Heart right ventricle (tissue), 16 donors: ENCODE results near the gene TGFBR1. TPM values are rescaled to one million over a fixed set of nuclear protein-coding genes. Genes with fewer than 3 reads are reported as not detected.

Experiments used
- ATAC-seq, 8 donors: fragments of 200-7000 bp; cut with Tn5 transposase; one replicate each; pipeline ENCODE4 v1.9.1; 2020; ENCODE audit warnings: mild to moderate bottlenecking in 8 of 8, moderate library complexity in 8 of 8, moderate number of reproducible peaks in 1 of 8
- DNase-seq, 2 donors: peaks; one replicate each; pipeline ENCODE4 v3.0.0-alpha.2; 2020
- H3K27ac ChIP-seq, 10 donors: fragments of 200-600 bp; sonication (generic) in 2 of 10; one replicate each; pipeline versions ENCODE4 v1.5.0 to v1.8.0; 2020 to 2022; ENCODE audit warnings: mild to moderate bottlenecking in 3 of 10
- H3K27me3 ChIP-seq, 7 donors: fragments of 200-600 bp; one replicate each; pipeline ENCODE4 v1.8.0; 2021 to 2022; ENCODE audit warnings: mild to moderate bottlenecking in 2 of 7
- H3K36me3 ChIP-seq, 9 donors: fragments of 200-600 bp; sonication (generic) in 1 of 9; one replicate each; pipeline versions ENCODE4 v1.5.0 to v1.8.0; 2020 to 2022; ENCODE audit warnings: mild to moderate bottlenecking in 2 of 9
- H3K4me1 ChIP-seq, 9 donors: fragments of 200-600 bp; sonication (generic) in 1 of 9; one replicate each; pipeline versions ENCODE4 v1.5.0 to v1.8.0; 2020 to 2022; ENCODE audit warnings: mild to moderate bottlenecking in 4 of 9
- H3K4me3 ChIP-seq, 10 donors: fragments of 200-600 bp; sonication (generic) in 2 of 10; one replicate each; pipeline versions ENCODE4 v1.5.0 to v1.8.0; 2020 to 2022; ENCODE audit warnings: mild to moderate bottlenecking in 7 of 10, moderate library complexity in 2 of 10
- H3K9me3 ChIP-seq, 11 donors: fragments of 200-600 bp in 10 of 11; sonication (generic) in 2 of 11; one replicate each; pipeline versions ENCODE4 v1.5.0 to v1.8.0; 2013 to 2022; ENCODE audit warnings: mild to moderate bottlenecking in 2 of 11, control low read depth in 1 of 11, moderate library complexity in 1 of 11
- CTCF ChIP-seq, 9 donors: fragments of 200-600 bp; sonication (generic) in 2 of 9; IDR thresholded peaks; one replicate each; pipeline versions ENCODE4 v1.5.0 to v1.8.0; 2021 to 2022; ENCODE audit warnings: antibody characterized with exemption in 9 of 9, mild to moderate bottlenecking in 5 of 9, moderate library complexity in 1 of 9
- WGBS, 2 donors: extraction: QIAGEN DNeasy Blood & Tissue Kit; methylation state at CpG; one replicate each; pipeline ENCODE4 v1.1.7; 2013; ENCODE audit warnings: inconsistent platforms in 1 of 2; 5-methylcytosine and 5-hydroxymethylcytosine counted together
- intact Hi-C, 10 donors: fragments of 100-400 bp; cut with DNase I; formaldehyde crosslinking; loops; one replicate each; pipeline versions ENCODE4 v1.11.1 to v1.14.2; 2022
- polyA plus RNA-seq, 2 donors: library from polyadenylated mRNA; stranded (reverse); fragments of 200-250 nt; gene quantifications; one replicate each; pipeline ENCODE4 v1.2.3, GENCODE V29; 2013
- total RNA-seq, 10 donors: library from RNA; stranded (reverse); fragmentation: NEBNext Ultra II Directional in 3 of 10; extraction: Animal tissue kit (Norgen Biotek cat#: 25700) in 3 of 10; gene quantifications; one replicate each; pipeline versions ENCODE4 v1.2.1 to v1.2.4, GENCODE V29; 2021 to 2023
- donor health status: Arrhythmogenic right ventricular cardiomyopathy.
- donor health status: ischemic (EF 13 %, LVEDD 7.1; RV severe dilation, severe dysfunction).
- donor health status: healthy with polysubstance abuse.
- donor health status: DM: no; HTN: yes; CAD: no.
- donor health status: DM: no; HTN: no; CAD: no.
- donor health status: ischemic (EF 25% LVEDD 6.9; RV normal size, moderate dysfunction).
- donor health status: ischemic (EF 25% LVEDD 5.7; RV mildly dilated, moderate dysfunction).
- donor health status: healthy.
- donor health status: DM: yes; HTN: yes; CAD: no.
- donor health status: Ischemic cardiomyopathy.
- donor health status: ischemic (EF 35%, LVEDD 5.7; RV mildly dilated, moderate dysfunction).
- donor health status: nonischemic (EF 11% LVEDD 7.7; RV severe dilation, severe dysfunction).
- donor health status: DM: yes; HTN: yes; CAD: no.
- donor health status: PGD.
- donor health status: ischemic (EF 29% LVEDD 5.4; RV normal size, mild dysfunction).
- donor health status: nonischemic (EF 23%, LVEDD 6.1; RV moderate dilation, normal function).

The TGFBR1 gene
- total and polyA plus RNA-seq, 12 donors = 4.9 to 25.4 (median 13.5) TPM

- Histone ChIP-seq H3K4me3 (no peak overlapping the region), H3K36me3 (no peaks in the 10 kb centered on the region), H3K27ac (no peak overlapping the region), H3K27me3 (no peaks in the 10 kb centered on the region), H3K4me1 (peaks cover 0 to 22% (median 9%) of the 10 kb centered on the region in 9 donors), H3K9me3 (no peaks in the 10 kb centered on the region)
- no peak for DNase-seq
- whole genome bisulfite sequencing, 2 donors = 87 to 90% methylated on average over 3 of the region's 3 CpGs
- no peak for TF ChIP-seq CTCF (IDR thresholded peaks at IDR 0.05)
- intact Hi-C loops = loop anchor here in 9 of 10 donors (5.0 to 10.0 kb wide), 9 partner anchors 39 to 1411 kb away; partner anchors contain the start of genes ALG2 (in 1 of the 9) and SEC61B (in 1 of the 9)
- no peak for ATAC-seq
Measured at GRCh38 chr9:99183616-99184015, 78.7 kb downstream of the TGFBR1 start.

- H3K27me3 ChIP-seq = no peaks in the 10 kb centered on the region
- H3K27ac ChIP-seq = peak overlapping the region in 1 of 10 donors; percentile 48
- intact Hi-C loops = loop anchor here in 9 of 10 donors (5.0 to 10.0 kb wide), 9 partner anchors 38 to 1411 kb away; partner anchors contain the start of genes ALG2 (in 1 of the 9) and SEC61B (in 1 of the 9)
- no peaks in the 10 kb centered on the region for H3K36me3 ChIP-seq
- H3K4me3 ChIP-seq = no peak overlapping the region
- DNase-seq (peak in 1 of 2 donors; percentile 24), ATAC-seq (peak in 6 of 8 donors; percentile 15 to 41 (median 23))
- 45 to 66% methylated on average over 10 of the region's 10 CpGs for WGBS, 2 donors
- no peaks in the 10 kb centered on the region for H3K9me3 ChIP-seq
- no peak for TF ChIP-seq CTCF (IDR thresholded peaks at IDR 0.05)
- H3K4me1 ChIP-seq = peaks cover 0 to 22% (median 9%) of the 10 kb centered on the region in 9 donors
Measured at GRCh38 chr9:99184110-99184474, 79.2 kb downstream of the TGFBR1 start.

GRCh38 chr9:99184475-99185347 lies 79.8 kb downstream of the TGFBR1 start:
- ATAC-seq = peak; percentile 79 to 95 (median 92)
- 30 to 33% methylated on average over 29 of the region's 29 CpGs for WGBS, 2 donors
- no peaks in the 10 kb centered on the region for H3K36me3 ChIP-seq
- TF ChIP-seq CTCF (IDR thresholded peaks at IDR 0.05) = peak; percentile 91 to 97 (median 96)
- no peaks in the 10 kb centered on the region for H3K27me3 ChIP-seq
- peak; percentile 81 to 89 for DNase-seq
- intact Hi-C loops = loop anchor here in 9 of 10 donors (5.0 to 10.0 kb wide), 9 partner anchors 38 to 1410 kb away; partner anchors contain the start of genes ALG2 (in 1 of the 9) and SEC61B (in 1 of the 9)
- no peaks in the 10 kb centered on the region for H3K9me3 ChIP-seq
- peak overlapping the region in 8 of 10 donors; percentile 9 to 46 (median 34) for H3K4me3 ChIP-seq
- peak overlapping the region in 6 of 10 donors; percentile 0 to 54 (median 43) for H3K27ac ChIP-seq
- peaks cover 0 to 22% (median 9%) of the 10 kb centered on the region in 9 donors for H3K4me1 ChIP-seq

GRCh38 chr9:99185348-99185632 lies 80.4 kb downstream of the TGFBR1 start:
- no peaks in the 10 kb centered on the region for H3K27me3 ChIP-seq
- H3K9me3 ChIP-seq = no peaks in the 10 kb centered on the region
- peak in 1 of 8 donors; percentile 45 for ATAC-seq
- intact Hi-C loops = loop anchor here in 9 of 10 donors (10.0 kb wide), 7 partner anchors 80 to 1410 kb away; no protein-coding TSS in a partner anchor
- WGBS, 2 donors = 87 to 92% methylated on average over 4 to 5 of the region's 5 CpGs
- no peak for TF ChIP-seq CTCF (IDR thresholded peaks at IDR 0.05)
- H3K27ac ChIP-seq = no peak overlapping the region
- no peaks in the 10 kb centered on the region for H3K36me3 ChIP-seq
- DNase-seq = no peak
- no peak overlapping the region for H3K4me3 ChIP-seq
- peaks cover 0 to 22% (median 9%) of the 10 kb centered on the region in 9 donors for H3K4me1 ChIP-seq
